Ovary (tissue), 9 donors: ENCODE data around the gene HOXC11. TPM values are rescaled to one million over a fixed set of nuclear protein-coding genes. Genes with fewer than 3 reads are reported as not detected.
A peak's percentile ranks its signal among the peaks of the same experiment; 100 is the strongest.

Experiments used
- DNase-seq, 5 donors: peaks; one replicate each; pipeline ENCODE4 v3.0.0-alpha.2; 2019 to 2020
- H3K27ac ChIP-seq, 2 donors: fragments of 200-600 bp; one replicate each; pipeline versions ENCODE4 v1.5.1 to v1.8.0; 2019 to 2022
- H3K27me3 ChIP-seq: fragments of 200-600 bp; one replicate; pipeline ENCODE4 v1.8.0; 2022
- H3K36me3 ChIP-seq: fragments of 200-600 bp; sonication (generic); one replicate; pipeline ENCODE4 v1.5.1; 2019
- H3K4me1 ChIP-seq: one replicate; pipeline ENCODE4 v1.8.1; 2013; ENCODE audit warnings: mild to moderate bottlenecking, moderate library complexity; ENCODE audit not compliant: insufficient read depth
- H3K4me3 ChIP-seq: fragments of 200-600 bp; sonication (generic); one replicate; pipeline ENCODE4 v1.5.1; 2017
- H3K9me3 ChIP-seq, 2 donors: fragments of 200-600 bp in 1 of 2; sonication (generic) in 1 of 2; one replicate each; pipeline versions ENCODE4 v1.5.1 to v1.8.1; 2013 to 2019; ENCODE audit warnings: mild to moderate bottlenecking in 1 of 2, moderate library complexity in 1 of 2
- CTCF ChIP-seq, 3 donors: fragments of 450-650 bp in 2 of 3; fragments of 200-600 bp in 1 of 3; IDR thresholded peaks; one replicate each; pipeline versions ENCODE4 v1.5.1 to v1.8.0; 2016 to 2022; ENCODE audit warnings: antibody characterized with exemption in 3 of 3, mild to moderate bottlenecking in 1 of 3
- EP300 ChIP-seq: sonication (generic); formaldehyde crosslinking; IDR thresholded peaks from one replicate; pipeline ENCODE4 v1.6.1; 2017; ENCODE audit warnings: antibody characterized with exemption
- POLR2A ChIP-seq: fragments of 450-650 bp; IDR thresholded peaks from one replicate; pipeline ENCODE4 v1.6.1; 2017; ENCODE audit warnings: antibody characterized with exemption, mild to moderate bottlenecking, moderate library complexity
- WGBS, 3 donors: extraction: QIAGEN DNeasy Blood & Tissue Kit in 1 of 3; methylation state at CpG; one replicate each; pipeline versions ENCODE4 v1.1.5 to v1.1.7; 2013 to 2017; 5-methylcytosine and 5-hydroxymethylcytosine counted together
- intact Hi-C, 4 donors: fragments of 100-400 bp; cut with DNase I; formaldehyde crosslinking; loops; one replicate each; pipeline versions ENCODE4 v1.11.0 to v1.15.1; 2022 to 2023
- polyA plus RNA-seq, 2 donors: library from polyadenylated mRNA; stranded (reverse); fragments of 200-250 nt in 1 of 2; fragments of 350-450 nt in 1 of 2; fragmentation: Illumina TruSeq in 1 of 2; extraction: RNeasy Lipid Tissue Mini Kit (QIAGEN cat#74804) in 1 of 2; gene quantifications; one replicate each; pipeline ENCODE4 v1.2.3, GENCODE V29; 2013 to 2014
- total RNA-seq, 7 donors: library from RNA; depleted of rRNA in 2 of 7; stranded (reverse); fragments of >200 nt in 2 of 7; fragmentation: NEBNext Ultra II Directional in 3 of 7; extraction: Animal tissue kit (Norgen Biotek cat#: 25700) in 3 of 7; gene quantifications; one replicate each; pipeline versions ENCODE4 v1.1.0 to v1.2.4, GENCODE V29; 2016 to 2023
- donor health status: DM: no; HTN: no; CAD: no; lungs with moderate emphysema.
- donor health status: DM: no; HTN: no; CAD: no.
- donor health status: Bipolar disorder and iron deficiency.
- donor health status: DM: yes; HTN: yes; CAD: no.
- donor health status: DM: no; HTN: no; CAD: no.
- donor health status: DM: yes; HTN: yes; CAD: no.

HOXC11 gene
- total and polyA plus RNA-seq, 9 donors: 0.12 to 1.1 TPM; not detected in 7

GRCh38 chr12:53989227-53990113 is 16.5 kb downstream of the HOXC11 start:
- WGBS, 3 donors: 11 to 35% (median 15%) methylated on average over 28 of the region's 28 CpGs
- intact Hi-C loops: loop anchor here (5.0 to 10.0 kb wide), 5 partner anchors 218 to 385 kb away; partner anchors contain the start of gene GPR84 (in 1 of the 4)
- TF ChIP-seq CTCF (IDR thresholded peaks at IDR 0.05): no peak
- no peak for TF ChIP-seq EP300
- TF ChIP-seq POLR2A: no peak
- peaks cover 2% of the 10 kb centered on the region for H3K27me3 ChIP-seq
- no peaks in the 10 kb centered on the region for H3K9me3 ChIP-seq
- H3K36me3 ChIP-seq: no peaks in the 10 kb centered on the region
- H3K27ac ChIP-seq: no peak overlapping the region
- peaks cover 8% of the 10 kb centered on the region for H3K4me1 ChIP-seq
- DNase-seq: peak in 1 of 5 donors; percentile 40
- no peak overlapping the region for H3K4me3 ChIP-seq

- no peaks in the 10 kb centered on the region for H3K36me3 ChIP-seq
- peak in 1 of 5 donors; percentile 34 for DNase-seq
- WGBS, 3 donors: 9 to 45% (median 13%) methylated on average over 27 of the region's 27 CpGs
- no peak for TF ChIP-seq CTCF (IDR thresholded peaks at IDR 0.05)
- TF ChIP-seq POLR2A: no peak
- no peak for TF ChIP-seq EP300
- H3K4me1 ChIP-seq: peaks cover 8% of the 10 kb centered on the region
- peaks cover under 1% of the 10 kb centered on the region for H3K27me3 ChIP-seq
- intact Hi-C loops: loop anchor here in 1 of 4 donors (10.0 kb wide), 1 partner anchor 364 kb away; no protein-coding TSS in a partner anchor
- H3K9me3 ChIP-seq: no peaks in the 10 kb centered on the region
- no peak overlapping the region for H3K4me3 ChIP-seq
- no peak overlapping the region for H3K27ac ChIP-seq
Observed at GRCh38 chr12:53990311-53991076, 17.6 kb downstream of the HOXC11 start.

- peaks cover 8% of the 10 kb centered on the region for H3K4me1 ChIP-seq
- no peak overlapping the region for H3K4me3 ChIP-seq
- intact Hi-C loops: loop anchor here in 1 of 4 donors (10.0 kb wide), 1 partner anchor 364 kb away; no protein-coding TSS in a partner anchor
- H3K9me3 ChIP-seq: no peaks in the 10 kb centered on the region
- WGBS, 3 donors: 8 to 27% (median 18%) methylated on average over 8 of the region's 8 CpGs
- TF ChIP-seq POLR2A: no peak
- TF ChIP-seq CTCF (IDR thresholded peaks at IDR 0.05): no peak
- no peak for TF ChIP-seq EP300
- no peaks in the 10 kb centered on the region for H3K36me3 ChIP-seq
- DNase-seq: no peak
- no peak overlapping the region for H3K27ac ChIP-seq
- no peaks in the 10 kb centered on the region for H3K27me3 ChIP-seq
Observed at GRCh38 chr12:53991077-53991460, 18.1 kb downstream of the HOXC11 start.

- no peaks in the 10 kb centered on the region for H3K27me3 ChIP-seq
- TF ChIP-seq CTCF (IDR thresholded peaks at IDR 0.05) (no peak), EP300 (no peak), POLR2A (no peak)
- H3K4me1 ChIP-seq: peaks cover 8% of the 10 kb centered on the region
- 78 to 87% (median 81%) methylated on average over 7 of the region's 7 CpGs for WGBS, 3 donors
- H3K9me3 ChIP-seq: no peaks in the 10 kb centered on the region
- DNase-seq: no peak
- intact Hi-C loops: loop anchor here in 1 of 4 donors (10.0 kb wide), 1 partner anchor 362 kb away; no protein-coding TSS in a partner anchor
- no peak overlapping the region for H3K4me3 ChIP-seq
- no peaks in the 10 kb centered on the region for H3K36me3 ChIP-seq
- no peak overlapping the region for H3K27ac ChIP-seq
Observed at GRCh38 chr12:53992377-53992889, 19.5 kb downstream of the HOXC11 start.
